ENCODE results near the gene CADM2. TPM values are rescaled to one million over a fixed set of nuclear protein-coding genes. Genes with fewer than 3 reads are reported as not detected.

The CADM2 gene
- polyA plus RNA-seq, 1 donor from 2014 or later, result 4.5 TPM

DNA sequence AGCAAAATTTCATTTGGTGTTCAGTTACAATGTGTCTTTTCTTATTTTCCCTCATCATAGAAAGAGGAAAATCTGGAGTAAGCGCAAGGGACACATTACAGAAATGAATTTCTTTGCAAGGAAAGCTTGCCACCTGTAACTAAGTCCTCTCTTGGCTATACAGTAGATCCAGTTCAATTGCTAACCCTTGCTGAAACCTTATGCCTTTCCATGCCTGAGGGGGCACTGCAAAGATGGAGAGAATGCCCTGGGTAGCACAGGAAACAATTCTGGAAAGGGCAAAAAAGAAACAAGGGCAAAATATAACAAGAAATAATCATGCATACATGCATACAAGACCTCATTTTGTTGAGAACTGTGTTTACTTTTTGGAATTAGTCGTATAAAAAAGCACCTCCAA, 4.3 kb downstream of the CADM2 start:
- Histone ChIP-seq H3K9me3 (ENCODE audit: low read length) (no peaks in the 10 kb centered on the region), H3K36me3 (ENCODE audit: insufficient read depth, low read length) (no peaks in the 10 kb centered on the region), H3K27me3 (ENCODE audit: insufficient read depth, low read depth, low read length) (peaks cover 16% of the 10 kb centered on the region), H3K4me3 (ENCODE audit: low read length) (no peak overlapping the region), H3K9ac (ENCODE audit: low read length) (no peak overlapping the region), H3K27ac (ENCODE audit: low read length) (no peak overlapping the region), H3K9me2 (ENCODE audit: insufficient read depth, low read length) (no peaks in the 10 kb centered on the region), H3F3A (ENCODE audit: insufficient read depth, low read length, poor library complexity, severe bottlenecking) (no peaks in the 10 kb centered on the region), H3K4me2 (ENCODE audit: low read length) (no peak overlapping the region), H4K20me1 (ENCODE audit: insufficient read depth) (no peaks in the 10 kb centered on the region), H2AFZ (ENCODE audit: low read depth, low read length) (no peak overlapping the region), H3K79me2 (replicated peaks; ENCODE audit: insufficient read depth, low read length) (no peaks in the 10 kb centered on the region)
- no peak for TF ChIP-seq MXI1 (conservative IDR thresholded peaks at IDR 0.05; ENCODE audit: poor library complexity, severe bottlenecking)

DNA sequence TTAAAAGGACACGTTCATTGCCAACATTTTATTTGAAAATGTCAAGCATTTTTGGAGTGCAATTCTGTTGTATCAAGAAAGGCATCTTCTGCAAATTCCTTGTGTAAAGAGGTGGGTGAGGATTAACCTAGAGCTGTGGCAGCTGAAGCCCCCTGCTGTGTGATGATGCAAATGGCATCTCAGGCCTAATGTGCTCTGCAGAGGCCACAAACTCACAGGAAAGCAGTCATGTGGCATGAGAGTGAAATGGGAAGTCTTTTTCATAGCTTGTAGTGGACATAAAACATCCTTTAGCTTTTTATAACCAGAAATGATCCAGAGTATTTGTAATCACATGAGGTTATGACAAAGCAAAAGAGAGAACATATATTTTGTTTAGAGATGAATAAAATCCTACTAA, 6.4 kb downstream of the CADM2 start:
- H3K4me2 ChIP-seq (ENCODE audit: low read length), result no peak overlapping the region
- no peak overlapping the region for H3K27ac ChIP-seq (ENCODE audit: low read length)

More for the DNA sequence above, 6.4 kb downstream of the CADM2 start:
- Histone ChIP-seq H3K9me3 (ENCODE audit: low read length) (no peaks in the 10 kb centered on the region), H3K27me3 (ENCODE audit: insufficient read depth, low read depth, low read length) (peaks cover 14% of the 10 kb centered on the region), H3K9me2 (ENCODE audit: insufficient read depth, low read length) (no peaks in the 10 kb centered on the region), H4K20me1 (ENCODE audit: insufficient read depth) (no peaks in the 10 kb centered on the region), H3K9ac (ENCODE audit: low read length) (no peak overlapping the region), H2AFZ (ENCODE audit: low read depth, low read length) (no peak overlapping the region), H3F3A (ENCODE audit: insufficient read depth, low read length, poor library complexity, severe bottlenecking) (peaks cover 3% of the 10 kb centered on the region), H3K36me3 (ENCODE audit: insufficient read depth, low read length) (no peaks in the 10 kb centered on the region), H3K79me2 (replicated peaks; ENCODE audit: insufficient read depth, low read length) (no peaks in the 10 kb centered on the region), H3K4me3 (ENCODE audit: low read length) (no peak overlapping the region)
- TF ChIP-seq POLR2AphosphoS5 (IDR thresholded peaks at IDR 0.05) (peak; percentile 35), EZH2 (IDR thresholded peaks at IDR 0.05; ENCODE audit: borderline replicate concordance, insufficient read depth, low read length, poor library complexity, severe bottlenecking) (no peak), RAD21 (conservative IDR thresholded peaks at IDR 0.05) (peak; percentile 46), TAF1 (IDR thresholded peaks at IDR 0.05; ENCODE audit: low read depth) (no peak), SMC3 (conservative IDR thresholded peaks at IDR 0.05; ENCODE audit: poor library complexity) (peak; percentile 47), EP300 (conservative IDR thresholded peaks at IDR 0.05; ENCODE audit: poor library complexity, severe bottlenecking) (no peak), MXI1 (conservative IDR thresholded peaks at IDR 0.05; ENCODE audit: poor library complexity, severe bottlenecking) (no peak)
- TF ChIP-seq, protein P1, sequence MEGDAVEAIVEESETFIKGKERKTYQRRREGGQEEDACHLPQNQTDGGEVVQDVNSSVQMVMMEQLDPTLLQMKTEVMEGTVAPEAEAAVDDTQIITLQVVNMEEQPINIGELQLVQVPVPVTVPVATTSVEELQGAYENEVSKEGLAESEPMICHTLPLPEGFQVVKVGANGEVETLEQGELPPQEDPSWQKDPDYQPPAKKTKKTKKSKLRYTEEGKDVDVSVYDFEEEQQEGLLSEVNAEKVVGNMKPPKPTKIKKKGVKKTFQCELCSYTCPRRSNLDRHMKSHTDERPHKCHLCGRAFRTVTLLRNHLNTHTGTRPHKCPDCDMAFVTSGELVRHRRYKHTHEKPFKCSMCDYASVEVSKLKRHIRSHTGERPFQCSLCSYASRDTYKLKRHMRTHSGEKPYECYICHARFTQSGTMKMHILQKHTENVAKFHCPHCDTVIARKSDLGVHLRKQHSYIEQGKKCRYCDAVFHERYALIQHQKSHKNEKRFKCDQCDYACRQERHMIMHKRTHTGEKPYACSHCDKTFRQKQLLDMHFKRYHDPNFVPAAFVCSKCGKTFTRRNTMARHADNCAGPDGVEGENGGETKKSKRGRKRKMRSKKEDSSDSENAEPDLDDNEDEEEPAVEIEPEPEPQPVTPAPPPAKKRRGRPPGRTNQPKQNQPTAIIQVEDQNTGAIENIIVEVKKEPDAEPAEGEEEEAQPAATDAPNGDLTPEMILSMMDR (IDR thresholded peaks at IDR 0.05; ENCODE audit: poor library complexity, severe bottlenecking), result peak; percentile 49
- TF ChIP-seq, protein P2, sequence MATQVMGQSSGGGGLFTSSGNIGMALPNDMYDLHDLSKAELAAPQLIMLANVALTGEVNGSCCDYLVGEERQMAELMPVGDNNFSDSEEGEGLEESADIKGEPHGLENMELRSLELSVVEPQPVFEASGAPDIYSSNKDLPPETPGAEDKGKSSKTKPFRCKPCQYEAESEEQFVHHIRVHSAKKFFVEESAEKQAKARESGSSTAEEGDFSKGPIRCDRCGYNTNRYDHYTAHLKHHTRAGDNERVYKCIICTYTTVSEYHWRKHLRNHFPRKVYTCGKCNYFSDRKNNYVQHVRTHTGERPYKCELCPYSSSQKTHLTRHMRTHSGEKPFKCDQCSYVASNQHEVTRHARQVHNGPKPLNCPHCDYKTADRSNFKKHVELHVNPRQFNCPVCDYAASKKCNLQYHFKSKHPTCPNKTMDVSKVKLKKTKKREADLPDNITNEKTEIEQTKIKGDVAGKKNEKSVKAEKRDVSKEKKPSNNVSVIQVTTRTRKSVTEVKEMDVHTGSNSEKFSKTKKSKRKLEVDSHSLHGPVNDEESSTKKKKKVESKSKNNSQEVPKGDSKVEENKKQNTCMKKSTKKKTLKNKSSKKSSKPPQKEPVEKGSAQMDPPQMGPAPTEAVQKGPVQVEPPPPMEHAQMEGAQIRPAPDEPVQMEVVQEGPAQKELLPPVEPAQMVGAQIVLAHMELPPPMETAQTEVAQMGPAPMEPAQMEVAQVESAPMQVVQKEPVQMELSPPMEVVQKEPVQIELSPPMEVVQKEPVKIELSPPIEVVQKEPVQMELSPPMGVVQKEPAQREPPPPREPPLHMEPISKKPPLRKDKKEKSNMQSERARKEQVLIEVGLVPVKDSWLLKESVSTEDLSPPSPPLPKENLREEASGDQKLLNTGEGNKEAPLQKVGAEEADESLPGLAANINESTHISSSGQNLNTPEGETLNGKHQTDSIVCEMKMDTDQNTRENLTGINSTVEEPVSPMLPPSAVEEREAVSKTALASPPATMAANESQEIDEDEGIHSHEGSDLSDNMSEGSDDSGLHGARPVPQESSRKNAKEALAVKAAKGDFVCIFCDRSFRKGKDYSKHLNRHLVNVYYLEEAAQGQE (IDR thresholded peaks at IDR 0.05; ENCODE audit: borderline replicate concordance), result peak; percentile 34

Measured in neural cell (in vitro differentiated cells).